Inflammatory macrophage treated with lipopolysaccharide for 1 hour (primary cell): ENCODE results near the gene CR1.
"Not testable (repeated sequence)": the region's sequence is repeated elsewhere in the genome, so short reads cannot be mapped to it uniquely, and the experiment has no call there.

Experiments
- DNase-seq, 2 donors: peaks; one replicate each; pipeline ENCODE4 v3.0.0-alpha.2; 2020 to 2022

Gene CR1

DNA sequence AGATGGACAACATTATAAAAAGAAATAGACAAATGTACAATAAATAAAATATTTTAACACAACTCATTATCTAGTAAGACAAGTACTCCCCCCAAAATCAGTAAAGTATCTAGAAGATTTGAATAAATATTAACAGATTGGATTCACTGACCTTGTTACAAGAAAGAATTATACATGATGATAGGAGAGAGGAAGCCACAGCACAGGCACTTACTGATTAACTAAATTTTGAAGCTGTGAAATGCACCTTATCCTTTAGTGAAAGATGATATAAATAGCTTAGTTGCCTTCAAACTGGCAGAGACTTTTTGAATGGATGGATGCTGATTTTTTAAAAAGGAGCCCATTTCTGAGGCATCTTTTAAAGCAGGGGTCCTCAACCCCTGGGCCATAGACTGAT lies 8.5 kb downstream of the CR1 start:
- no peak for DNase-seq

DNA sequence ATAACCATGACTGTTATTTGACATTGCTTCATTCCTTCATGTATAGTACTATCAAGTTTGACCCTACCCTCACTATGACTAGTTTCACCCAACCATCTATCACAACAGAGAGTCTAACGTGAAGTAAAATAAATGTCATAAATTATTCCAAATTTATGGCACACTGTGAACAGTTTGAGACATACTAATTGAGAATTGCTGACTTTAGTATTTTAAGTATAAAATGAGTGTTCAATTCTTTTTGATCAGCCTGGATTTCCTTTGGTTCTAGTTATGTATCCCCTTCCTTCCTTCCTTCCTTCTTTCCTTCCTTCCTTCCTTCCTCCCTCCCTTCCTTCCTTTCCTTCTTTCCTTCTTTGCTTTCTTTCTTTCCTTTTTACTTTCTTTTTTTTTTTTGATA lies 14.5 kb downstream of the CR1 start:
- DNase-seq = no peak

DNA sequence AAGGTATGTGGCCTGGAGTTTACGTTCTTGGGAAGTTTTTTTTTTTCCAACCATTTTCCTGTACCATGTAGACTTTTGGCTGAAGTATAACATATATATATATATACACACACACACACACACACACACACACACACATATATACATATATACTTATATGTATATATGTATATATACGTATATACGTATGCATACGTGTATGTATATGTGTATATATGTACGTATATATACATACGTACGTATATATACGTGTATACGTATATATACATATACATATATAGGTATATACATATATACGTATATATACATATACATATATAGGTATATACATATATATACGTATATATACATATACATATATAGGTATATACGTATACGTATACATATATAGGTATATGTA lies 18.9 kb downstream of the CR1 start:
- DNase-seq = no peak

DNA sequence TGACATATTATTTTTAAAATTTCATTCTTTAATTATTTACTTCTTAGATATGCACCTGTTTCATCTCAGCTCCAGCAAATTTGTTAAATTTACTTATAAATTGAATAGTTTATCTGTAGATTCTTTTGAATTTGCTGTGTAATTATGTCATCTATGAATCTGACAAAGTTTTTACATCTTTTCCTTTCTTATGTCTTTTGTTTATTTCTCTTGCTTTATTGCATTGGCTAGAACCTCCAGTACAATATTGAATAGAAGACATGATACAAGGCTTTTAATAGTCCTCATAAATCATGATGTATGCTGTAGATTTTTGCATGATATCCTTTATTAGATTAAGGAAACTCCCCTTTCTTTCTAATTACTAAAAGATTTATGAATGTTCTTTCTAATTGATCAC lies 20.8 kb downstream of the CR1 start:
- no peak for DNase-seq

DNA sequence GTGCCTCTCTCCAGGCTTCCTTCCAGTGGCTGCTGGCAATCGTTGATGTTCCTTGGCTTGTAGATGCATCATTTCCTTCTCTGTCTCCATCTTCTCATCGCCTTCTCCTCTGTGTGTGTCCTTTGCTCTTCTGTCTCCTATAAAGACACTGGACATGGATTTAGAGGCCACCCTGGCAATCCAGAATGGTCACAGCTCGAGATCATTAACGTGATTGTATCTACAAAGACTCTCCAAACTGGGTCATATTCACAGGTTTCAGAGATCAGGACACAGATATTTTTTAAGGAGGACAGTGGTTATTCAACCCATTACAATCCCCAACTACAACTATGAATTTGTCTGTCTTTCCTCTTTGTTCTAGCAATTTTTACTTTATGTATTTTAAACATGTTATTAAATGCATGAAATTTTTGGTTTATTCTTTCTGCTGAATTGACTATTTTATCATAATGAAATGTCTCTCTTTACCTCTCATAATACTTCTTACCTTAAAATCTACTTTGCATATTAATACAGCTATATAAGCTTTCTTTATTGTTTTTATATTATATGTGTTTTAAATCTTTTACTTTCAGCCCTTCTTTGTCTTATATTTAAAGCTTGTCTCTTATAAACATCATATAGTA lies 22.8 kb downstream of the CR1 start:
- no peak for DNase-seq

DNA sequence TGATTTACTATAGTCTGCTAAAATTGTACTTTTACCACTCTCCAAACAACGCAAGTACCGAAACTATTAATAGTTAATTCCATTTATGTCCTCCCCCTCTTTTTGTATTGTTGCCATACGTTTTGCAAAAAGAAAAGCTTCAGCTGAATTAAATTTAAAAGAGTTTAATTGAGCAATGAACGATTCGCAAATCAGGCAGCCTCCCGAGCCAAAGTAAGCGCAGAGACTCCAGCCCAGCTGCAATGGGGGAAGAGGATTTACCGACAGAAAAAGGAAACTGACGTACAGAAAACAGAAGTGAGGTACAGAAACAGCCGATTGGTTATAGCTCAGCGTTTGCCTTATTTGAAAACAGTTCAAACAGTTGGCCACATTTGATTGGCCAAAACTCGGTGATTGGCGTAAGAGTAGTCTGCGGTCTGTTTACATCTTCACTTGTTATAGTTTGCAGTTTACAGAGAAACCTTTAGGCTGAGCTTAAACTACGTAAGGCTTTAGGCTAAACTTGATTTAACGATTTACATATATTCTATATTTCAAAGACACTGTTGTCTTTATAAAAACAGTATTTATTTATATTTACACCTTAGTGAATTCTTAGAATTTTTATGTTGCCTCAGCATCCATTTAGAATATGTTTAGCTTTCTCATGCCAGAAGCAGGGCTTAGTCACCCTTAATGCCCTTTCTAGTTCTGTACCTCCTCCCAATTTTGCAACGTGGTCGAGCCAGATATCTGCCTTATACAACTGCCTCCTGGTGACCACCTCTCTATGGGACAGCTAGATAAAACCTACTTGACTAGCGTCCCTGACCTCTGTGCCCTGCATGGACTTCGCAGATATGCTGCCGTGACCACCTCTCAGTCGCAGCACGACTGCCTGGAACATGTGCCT lies 23.8 kb downstream of the CR1 start:
- no peak for DNase-seq

DNA sequence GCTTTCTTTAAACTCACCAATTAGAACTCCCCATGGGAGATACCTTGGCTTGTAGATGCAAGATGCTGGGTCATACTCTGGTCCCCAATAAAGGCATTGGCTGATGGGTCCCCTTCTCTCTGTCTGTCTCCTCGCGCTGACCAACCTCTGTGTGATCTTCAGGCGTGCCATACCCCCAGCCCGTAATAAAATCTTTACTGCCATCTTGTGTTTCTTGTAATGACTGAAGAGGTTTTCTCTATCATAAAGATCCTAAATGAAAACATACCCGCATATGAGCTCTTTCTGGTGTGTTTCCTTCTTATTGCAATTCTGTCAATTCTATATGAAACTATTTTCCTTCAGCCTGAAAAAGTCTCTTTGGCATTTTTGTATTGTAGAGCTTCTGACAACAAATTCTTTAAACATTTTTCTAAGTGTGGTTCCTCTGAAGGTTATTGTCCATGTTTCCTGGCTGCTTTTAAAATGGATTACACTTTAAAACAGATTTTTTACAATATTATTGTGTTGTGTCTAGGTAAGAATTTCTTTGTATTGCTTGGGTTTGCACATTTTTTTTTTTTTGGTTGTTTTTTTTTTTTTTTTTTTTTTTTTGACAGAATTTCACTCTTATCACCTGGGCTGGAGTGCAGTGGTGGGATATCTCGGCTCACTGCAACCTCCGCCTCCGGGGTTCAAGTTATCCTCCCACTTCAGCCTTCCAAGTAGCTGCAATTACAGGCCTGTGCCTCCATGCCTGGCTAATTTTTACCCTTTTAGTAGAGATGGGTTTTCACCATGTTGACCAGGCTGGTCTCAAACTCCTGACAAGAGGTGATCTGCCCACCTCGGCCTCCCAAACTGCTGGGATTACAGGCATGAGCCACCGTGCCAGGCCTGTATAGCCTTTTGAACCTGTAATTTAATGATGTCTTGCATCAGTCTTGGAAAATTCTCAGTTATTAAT lies 24.7 kb downstream of the CR1 start:
- DNase-seq = not testable (repeated sequence)

DNA sequence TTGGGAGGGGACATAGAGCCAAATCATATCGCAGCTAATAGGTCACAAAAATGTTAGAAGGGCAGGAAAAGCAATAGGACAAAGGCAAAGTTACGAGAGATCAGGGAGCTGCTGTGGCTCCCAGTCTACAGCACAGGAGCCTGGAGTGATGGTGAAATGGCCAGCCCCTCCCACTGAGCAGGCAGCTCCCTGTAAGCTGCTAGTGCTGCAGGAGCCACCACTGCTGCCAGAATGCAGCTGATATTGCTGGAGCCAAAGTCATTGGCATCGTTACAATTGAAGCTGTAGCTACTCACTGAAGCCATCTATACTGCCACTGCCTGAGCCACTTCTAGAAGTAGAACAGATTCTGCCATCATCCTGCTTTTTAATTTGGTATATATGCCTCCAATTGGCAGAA lies 29.3 kb downstream of the CR1 start:
- DNase-seq = not testable (repeated sequence)

DNA sequence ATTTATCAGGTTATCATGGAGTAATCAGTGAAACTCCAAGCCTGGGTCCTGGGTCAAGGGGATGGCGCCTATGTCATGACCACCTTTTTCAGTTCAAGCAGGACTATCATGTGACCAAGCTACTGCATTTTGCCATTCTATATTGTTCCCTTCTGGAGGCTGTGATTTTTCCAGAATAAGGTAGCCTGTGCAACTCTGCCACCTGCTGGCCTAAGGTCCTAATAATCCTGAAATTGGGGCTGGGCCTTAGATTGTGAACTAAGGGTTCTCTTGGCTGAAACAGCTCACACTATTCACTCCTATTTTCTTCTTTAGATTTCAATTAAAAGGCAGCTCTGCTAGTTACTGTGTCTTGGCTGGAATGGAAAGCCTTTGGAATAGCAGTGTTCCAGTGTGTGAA lies 32.4 kb downstream of the CR1 start:
- DNase-seq = not testable (repeated sequence)

DNA sequence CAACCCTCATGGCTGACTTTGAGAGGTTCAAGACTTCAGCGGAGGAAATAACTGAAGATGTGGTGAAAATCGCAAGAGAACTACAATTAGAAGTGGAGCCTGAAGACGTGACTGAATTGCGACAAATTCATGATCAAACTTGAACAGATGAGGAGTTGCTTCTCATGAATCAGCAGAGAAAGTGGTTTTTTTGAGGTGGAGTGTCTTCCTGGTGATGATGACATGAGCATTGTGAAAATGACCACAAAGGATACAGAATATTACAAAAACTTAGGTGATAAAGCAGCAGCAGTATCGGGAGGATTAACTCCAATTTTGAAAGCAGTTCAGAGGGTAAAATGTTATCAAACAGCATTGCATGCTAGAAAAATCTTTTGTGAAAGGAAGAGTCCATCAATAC lies 40.3 kb downstream of the CR1 start:
- DNase-seq = not testable (repeated sequence)

DNA sequence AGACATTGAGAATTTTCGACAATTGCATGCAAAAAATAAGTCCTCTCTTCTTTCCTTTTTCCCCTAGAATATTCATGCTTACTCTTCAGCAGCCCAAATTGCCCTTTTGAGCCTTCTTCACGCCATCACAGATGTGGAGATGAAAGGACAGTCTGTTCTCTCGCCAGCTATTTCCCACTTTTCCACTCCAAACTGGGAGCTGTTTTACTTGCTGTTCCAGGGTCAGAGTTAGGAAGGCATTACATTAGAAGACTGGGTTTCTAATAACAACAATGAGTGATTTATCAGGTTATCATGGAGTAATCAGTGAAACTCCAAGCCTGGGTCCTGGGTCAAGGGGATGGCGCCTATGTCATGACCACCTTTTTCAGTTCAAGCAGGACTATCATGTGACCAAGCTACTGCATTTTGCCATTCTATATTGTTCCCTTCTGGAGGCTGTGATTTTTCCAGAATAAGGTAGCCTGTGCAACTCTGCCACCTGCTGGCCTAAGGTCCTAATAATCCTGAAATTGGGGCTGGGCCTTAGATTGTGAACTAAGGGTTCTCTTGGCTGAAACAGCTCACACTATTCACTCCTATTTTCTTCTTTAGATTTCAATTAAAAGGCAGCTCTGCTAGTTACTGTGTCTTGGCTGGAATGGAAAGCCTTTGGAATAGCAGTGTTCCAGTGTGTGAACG lies 50.9 kb downstream of the CR1 start:
- DNase-seq = not testable (repeated sequence)

DNA sequence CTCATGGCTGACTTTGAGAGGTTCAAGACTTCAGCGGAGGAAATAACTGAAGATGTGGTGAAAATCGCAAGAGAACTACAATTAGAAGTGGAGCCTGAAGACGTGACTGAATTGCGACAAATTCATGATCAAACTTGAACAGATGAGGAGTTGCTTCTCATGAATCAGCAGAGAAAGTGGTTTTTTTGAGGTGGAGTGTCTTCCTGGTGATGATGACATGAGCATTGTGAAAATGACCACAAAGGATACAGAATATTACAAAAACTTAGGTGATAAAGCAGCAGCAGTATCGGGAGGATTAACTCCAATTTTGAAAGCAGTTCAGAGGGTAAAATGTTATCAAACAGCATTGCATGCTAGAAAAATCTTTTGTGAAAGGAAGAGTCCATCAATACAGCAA lies 58.9 kb downstream of the CR1 start:
- DNase-seq = not testable (repeated sequence)

DNA sequence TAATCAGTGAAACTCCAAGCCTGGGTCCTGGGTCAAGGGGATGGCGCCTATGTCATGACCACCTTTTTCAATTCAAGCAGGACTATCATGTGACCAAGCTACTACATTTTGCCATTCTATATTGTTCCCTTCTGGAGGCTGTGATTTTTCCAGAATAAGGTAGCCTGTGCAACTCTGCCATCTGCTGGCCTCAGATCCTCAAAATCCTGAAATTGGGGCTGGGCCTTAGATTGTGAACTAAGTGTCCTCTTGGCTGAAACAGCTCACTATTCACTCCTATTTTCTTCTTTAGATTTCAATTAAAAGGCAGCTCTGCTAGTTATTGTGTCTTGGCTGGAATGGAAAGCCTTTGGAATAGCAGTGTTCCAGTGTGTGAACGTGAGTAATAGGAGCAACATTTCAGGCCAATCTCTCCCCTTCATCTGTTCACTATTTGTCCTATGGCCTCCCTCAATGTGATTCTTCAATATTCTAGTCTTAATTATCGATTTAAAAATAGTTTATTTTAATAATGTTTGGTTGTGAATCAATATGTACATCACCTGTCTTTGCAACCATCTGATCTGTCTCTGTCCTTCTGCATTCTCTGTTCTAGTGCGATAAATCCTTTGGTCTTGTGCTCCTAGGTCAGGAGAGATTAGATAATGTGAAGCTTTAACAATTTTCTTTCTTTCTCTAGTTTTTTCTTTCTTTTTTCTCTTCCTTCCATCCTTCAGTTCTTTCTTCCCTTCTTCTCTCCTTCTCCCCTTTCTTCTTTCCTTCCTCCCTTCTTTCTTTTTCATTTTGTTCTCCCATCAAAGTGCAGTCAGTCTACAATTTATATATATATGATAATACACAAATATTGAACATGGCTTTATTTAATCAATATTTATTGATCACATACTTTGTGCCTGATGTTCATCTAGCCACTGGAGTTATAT lies 69.8 kb downstream of the CR1 start:
- DNase-seq = peak in 1 of 2 donors; percentile 17

DNA sequence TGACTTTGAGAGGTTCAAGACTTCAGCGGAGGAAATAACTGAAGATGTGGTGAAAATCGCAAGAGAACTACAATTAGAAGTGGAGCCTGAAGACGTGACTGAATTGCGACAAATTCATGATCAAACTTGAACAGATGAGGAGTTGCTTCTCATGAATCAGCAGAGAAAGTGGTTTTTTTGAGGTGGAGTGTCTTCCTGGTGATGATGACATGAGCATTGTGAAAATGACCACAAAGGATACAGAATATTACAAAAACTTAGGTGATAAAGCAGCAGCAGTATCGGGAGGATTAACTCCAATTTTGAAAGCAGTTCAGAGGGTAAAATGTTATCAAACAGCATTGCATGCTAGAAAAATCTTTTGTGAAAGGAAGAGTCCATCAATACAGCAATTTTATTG lies 76.0 kb downstream of the CR1 start:
- not testable (repeated sequence) for DNase-seq

DNA sequence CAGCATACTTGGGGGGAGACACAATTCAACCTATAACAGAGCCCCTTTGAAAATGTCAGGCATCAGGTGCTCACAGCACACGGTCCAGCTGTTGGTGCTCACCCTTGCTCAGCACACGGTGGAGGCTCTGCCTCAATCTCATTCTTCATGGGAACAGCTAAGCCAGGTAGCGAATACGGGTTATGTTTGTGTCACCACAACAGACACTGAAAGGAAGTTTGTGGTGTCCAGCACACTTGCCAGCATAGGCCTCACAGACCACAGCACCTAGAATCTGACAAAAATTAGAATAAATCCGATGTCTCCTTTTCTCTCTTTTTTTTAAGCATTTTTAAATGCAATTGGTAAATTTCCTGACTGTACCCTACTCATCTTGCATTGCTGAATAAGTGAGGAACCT lies 77.1 kb downstream of the CR1 start:
- DNase-seq = not testable (repeated sequence)

DNA sequence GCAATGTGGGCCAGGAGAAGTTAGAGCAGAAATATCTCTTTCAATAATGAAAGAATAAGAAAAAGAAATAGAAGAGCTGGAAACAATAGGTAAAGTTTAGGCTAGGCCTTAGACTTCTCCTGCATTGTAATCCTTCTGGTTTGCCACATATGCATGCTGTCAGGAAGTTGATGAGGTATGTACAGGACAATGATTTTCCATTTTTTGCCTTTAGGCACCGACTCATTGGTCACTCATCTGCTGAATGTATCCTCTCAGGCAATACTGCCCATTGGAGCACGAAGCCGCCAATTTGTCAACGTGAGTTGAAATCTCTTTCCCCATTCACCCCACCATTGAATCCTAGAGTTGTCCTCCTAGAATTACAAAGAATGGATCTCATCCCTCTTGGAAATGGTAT lies 79.4 kb downstream of the CR1 start:
- not testable (repeated sequence) for DNase-seq

DNA sequence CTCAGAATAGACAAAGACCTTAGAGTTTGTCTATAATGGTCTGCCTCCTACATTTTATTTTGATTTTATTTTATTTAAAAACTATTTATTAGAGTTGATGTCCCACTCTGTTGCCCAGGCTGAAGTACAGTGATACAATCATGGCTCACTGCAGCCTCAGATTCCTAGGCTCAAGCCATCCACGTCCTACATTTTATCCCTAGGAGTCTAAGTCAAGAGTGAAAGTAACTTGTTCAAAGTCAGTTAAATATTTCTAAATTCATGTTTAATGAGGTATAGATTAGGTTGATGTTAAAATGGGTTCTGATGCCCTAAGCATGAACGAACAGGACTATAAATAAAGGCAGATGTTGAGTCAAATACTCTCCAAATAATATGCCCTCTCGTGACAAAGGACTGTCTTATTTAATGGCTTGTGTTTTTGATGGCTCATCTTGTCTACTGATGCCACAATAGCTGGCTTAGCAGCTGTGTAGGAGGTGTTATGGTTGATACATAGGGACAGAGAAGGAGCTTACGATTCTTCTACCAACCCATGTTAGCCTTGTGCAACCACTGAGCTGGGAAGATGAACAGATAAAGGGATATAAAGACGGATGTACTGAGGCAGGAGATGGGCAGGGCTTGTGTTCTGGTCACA lies 83.0 kb downstream of the CR1 start:
- no peak for DNase-seq

DNA sequence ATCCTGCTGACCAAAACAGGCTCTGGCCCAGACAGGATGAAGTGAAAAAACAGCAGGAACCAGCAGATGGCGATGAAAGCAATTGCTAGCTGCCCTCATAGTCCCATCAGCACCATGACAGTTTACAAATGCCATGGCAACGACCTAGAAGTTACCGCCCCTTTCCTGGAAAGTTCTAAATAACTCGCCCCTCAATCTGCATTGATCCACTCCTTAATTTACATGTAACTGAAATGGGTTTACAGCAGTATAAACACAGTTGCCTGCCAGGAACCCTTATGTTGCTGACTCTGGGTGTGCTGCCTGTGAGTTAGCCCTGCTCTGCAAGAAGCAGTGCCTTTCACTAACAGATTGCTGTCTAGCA lies 83.5 kb downstream of the CR1 start:
- DNase-seq = peak; percentile 6 to 46

DNA sequence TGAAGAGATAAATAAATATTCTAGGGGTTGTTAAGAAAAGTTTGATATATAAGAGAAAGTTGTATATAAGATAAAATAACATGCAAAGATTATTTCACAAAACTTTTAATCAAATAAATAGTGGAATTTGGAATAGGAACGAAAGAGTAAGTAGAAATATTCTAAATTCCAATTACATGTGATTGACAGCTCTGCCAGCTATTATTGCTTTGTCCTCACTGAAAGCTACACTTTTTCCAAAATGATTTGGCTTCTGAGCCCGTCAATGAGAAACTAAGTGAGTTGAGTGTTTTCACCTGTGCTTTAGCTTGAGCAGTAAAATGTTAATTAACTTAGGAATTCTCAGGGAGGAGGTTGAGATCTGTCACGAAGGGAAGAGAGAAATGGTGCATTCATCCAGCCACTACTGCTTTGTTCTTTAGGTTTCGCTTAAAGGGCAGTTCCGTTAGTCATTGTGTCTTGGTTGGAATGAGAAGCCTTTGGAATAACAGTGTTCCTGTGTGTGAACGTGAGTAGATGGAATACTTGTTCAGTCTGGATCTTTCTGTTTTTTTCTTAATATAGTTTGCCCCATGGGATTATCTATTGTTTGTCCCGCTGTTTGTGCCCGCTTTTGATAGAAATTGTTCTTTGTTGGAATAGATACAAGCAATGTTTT lies 85.7 kb downstream of the CR1 start:
- DNase-seq = no peak

DNA sequence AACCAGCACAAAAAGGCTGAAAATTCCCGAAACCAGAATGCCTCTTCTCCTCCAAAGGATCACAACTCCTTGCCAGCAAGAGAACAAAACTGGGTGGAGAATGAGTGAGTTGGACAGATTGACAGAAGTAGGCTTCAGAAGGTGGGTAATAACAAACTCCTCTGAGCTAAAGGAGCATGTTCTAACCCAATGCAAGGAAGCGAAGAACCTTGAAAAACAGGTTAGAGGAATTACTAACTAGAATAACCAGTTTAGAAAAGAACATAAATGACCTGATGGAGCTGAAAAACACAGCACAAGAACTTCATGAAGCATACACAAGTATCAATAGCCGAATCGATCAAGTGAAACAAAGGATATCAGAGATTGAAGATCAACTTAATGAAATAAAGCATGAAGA lies 93.5 kb downstream of the CR1 start:
- DNase-seq = not testable (repeated sequence)

DNA sequence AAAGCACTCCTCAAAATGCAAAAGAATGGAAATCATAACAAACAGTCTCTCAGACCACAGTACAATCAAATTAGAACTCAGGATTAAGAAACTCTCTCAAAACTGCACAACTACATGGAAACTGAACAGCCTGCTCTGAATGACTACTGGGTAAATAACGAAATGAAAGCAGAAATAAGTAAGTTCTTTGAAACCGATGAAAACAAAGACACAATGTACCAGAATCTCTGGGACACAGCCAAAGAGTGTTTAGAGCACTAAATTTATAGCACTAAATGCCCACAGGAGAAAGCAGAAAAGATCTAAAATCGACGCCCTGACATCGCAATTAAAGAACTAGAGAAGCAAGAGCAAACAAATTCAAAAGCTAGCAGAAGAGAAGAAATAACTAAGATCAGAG lies 95.2 kb downstream of the CR1 start:
- DNase-seq = not testable (repeated sequence)
